GM18502 (cell line): ENCODE results near the gene FCMR.
"Not testable (repeated sequence)": the region's sequence is repeated elsewhere in the genome, so short reads cannot be mapped to it uniquely, and the experiment has no call there.

Experiments
- ATAC-seq: cut with Tn5 transposase; IDR thresholded peaks from one replicate; pipeline ENCODE4 v1.9.1; 2021; ENCODE audit warnings: mild to moderate bottlenecking; ENCODE audit not compliant: unreplicated experiment, poor library complexity

The FCMR gene

DNA sequence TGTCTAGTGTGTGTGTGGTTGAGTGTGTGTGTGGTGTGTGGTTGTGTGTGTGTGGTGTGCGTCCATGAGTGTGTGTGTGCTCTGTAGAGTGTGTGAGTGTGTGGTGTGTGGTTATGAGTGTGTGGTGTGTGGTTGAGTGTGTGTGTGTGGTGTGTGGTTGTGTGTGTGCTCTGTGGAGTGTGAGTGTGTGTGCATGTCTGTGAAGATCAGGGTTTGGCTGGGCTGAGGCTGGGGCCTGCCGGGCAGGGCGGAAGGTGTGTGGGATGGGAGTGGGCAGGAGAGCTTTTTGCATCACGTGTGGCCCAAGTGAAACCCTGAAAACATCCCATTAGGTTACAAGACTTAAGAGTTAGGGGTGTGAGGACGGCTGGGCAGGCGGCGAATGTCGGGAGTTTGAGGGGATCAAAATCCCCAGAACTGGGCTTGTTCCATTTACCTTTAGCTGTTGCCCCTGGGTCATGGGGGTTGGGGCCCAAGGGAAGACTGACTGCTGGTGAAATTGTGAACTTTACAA lies 2.9 kb upstream of the FCMR start:
- peak; percentile 27 for ATAC-seq

DNA sequence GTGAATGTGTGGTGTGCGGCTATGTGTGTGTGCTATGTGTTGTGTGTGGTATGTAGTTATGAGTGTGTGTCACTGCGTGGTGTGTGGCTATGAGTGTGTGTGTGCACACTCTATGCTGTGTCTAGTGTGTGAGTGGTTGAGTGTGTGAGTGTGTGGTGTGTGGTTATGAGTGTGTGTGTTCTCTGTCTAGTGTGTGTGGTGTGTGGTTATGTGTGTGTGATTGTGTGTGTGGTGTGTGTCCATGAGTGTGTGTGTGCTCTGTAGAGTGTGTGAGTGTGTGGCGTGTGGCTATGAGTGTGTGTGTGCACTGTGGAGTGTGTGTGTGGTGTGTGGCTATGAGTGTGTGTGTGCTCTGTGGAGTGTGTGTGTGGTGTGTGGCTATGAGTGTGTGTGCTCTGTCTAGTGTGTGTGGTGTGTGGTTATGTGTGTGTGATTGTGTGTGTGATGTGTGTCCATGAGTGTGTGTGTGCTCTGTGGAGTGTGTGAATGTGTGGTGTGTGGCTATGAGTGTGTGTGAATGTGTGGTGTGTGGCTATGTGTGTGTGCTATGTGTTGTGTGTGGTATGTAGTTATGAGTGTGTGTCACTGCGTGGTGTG lies 2.3 kb upstream of the FCMR start:
- ATAC-seq, result not testable (repeated sequence)

GRCh38 chr1:206923009-206923960 lies 1.5 kb upstream of the FCMR start:
- ATAC-seq, result peak; percentile 49

- ATAC-seq, result no peak
Measured at GRCh38 chr1:206922524-206922923, 783 bp upstream of the FCMR start.

DNA sequence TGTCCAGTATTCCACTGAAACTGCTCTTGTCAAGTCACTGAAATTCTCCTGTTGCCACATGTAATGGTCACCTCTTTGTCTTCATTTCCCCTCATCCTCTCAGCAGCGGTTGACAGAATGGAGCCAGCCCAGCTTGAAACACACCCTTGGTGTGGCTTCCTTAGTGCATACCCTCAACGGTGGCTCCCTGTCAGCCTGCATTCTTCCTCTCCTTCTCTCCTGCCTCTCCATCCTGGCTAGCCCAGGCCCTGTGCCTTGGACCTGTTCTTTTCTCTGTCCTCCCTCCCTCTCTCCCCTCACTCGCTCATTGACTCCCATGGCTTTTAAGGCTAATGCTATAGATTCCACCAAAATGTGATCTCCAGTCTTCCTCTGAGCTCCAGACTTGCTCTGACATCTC lies 3.7 kb downstream of the FCMR start:
- no peak for ATAC-seq

DNA sequence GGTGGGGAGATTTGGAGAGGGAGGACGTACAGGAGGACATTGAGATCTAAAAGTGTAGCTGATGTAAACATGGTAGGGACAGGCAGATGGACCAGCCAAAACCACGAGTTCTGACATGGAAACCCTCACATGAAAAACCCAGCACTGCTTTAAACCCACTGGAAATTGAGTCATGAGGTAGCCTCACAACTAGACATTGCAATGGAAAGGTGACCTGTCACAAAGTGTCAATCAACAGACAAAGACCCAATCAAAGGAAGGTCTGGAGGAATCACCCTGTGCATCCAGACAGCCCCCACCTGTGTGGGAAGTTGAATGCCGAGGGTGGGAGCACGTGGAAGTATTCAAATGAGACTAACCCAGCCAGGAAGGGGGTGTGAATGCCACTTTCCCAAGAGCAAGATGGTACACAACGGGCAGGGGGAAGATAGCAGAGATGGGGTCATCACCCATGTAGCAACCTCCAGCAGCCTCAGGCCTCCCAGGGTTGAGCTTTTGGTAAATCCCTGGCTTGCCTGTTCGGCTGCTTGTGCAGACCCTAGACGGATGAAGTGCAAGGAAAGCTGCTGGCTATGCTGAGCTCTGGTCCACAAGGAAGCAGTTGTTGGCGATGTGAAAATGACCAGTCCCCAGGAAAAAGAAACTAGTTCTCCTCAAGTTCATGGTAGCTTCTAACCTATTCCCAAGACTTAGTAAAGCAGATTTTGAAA lies 5.6 kb downstream of the FCMR start:
- ATAC-seq, result no peak

- ATAC-seq, result no peak
Measured at GRCh38 chr1:206915030-206915735, 6.6 kb downstream of the FCMR start.

GRCh38 chr1:206913766-206914537 lies 7.8 kb downstream of the FCMR start:
- ATAC-seq, result no peak

DNA sequence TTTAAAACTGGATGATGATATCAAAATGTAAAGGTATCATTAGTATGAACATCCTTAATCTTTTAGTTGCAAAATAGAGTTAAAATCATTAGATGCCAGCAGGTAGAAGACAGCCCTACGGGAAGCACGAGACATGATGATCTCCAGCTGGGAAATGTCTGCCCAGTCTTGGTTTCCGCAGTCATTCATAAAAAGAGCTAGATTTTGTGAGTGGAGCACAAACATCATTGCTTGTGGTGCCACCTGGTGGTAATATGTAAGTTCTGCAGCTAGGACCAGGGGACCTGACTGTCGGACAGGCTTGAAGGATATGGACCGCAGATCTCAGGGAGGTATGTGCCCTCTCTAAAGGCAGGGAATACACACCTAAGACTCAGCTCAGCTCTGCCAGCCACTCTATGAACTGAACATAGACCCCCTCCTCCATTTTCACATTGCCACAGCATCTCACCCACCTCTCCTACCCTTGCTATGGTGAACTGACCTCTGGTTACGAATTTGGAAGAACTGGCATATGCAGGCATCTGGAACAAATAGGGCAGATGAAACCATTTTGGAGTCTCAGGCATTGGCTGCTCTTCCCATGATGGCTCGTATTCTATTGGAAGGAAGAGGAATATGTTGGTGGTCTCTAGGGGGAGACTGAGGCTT lies 9.2 kb downstream of the FCMR start:
- ATAC-seq, result peak; percentile 64

GRCh38 chr1:206911064-206911663 lies 10.6 kb downstream of the FCMR start:
- ATAC-seq, result no peak

GRCh38 chr1:206909883-206910318 lies 11.8 kb downstream of the FCMR start:
- no peak for ATAC-seq

DNA sequence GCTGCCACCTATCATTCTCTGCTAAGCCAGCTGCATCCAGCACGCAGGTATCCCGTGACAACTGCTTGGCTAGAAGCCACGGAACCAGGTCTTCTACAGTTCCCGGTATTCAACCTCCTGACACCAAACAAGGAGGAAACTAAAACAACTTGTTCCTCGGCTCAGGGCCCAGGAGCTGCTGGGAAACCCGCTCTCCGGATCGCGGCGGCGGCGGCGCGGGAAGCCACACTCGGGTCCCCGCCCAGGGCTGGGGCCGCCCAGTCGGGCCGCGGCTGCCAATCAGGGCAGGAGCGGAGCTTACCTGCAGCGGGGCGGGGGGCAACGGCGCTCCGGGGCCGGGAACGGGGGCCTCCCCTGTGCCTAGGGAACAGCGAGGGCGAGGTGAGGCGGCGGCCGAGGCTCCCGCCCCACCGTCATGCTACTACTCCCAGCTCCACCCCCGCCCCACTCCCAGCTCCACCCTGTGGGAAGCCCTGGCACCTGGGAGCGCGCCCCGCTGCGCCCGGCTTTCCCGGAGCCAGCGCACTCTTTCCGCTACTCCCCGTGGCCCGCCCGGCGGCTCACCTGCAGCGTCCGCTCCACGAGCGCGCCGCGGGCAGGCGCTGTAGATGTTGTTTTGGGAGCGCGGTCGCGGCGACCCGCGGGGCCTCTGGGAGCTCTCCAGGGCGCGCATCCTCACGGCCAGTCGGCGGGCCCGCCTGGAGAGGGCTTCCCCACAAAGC lies 12.4 kb downstream of the FCMR start:
- no peak for ATAC-seq

GRCh38 chr1:206908038-206908437 lies 13.7 kb downstream of the FCMR start:
- no peak for ATAC-seq

DNA sequence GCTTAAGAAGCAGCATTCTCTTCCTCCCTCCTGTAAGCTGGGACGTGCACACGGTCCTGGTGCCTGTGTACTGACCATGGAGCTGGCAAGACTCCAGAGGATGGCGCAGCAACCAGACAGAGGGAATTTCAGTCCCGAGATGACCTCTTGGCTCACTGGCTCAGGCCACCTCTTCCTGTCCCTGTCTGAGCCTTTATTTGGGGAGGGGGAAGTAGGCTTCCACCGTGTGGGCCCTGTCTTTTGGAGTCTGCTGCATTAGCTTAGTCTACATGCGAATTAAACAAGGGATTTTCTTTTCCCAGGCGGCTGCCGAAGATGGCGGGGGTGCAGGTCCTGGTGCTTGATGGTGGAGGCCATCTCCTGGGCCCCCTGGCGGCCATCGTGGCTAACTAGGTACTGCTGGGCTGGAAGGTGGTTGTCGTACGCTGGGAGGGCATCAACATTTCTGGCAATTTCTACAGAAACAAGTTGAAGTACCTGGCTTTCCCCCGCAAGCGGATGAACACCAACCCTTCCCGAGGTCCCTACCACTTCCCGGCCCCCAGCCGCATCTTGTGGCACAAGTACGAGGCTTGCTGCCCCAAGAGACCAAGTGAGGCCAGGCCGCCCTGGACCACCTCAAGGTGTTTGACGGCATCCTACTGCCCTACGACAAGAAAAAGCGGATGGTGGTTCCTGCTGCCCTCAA lies 14.3 kb downstream of the FCMR start:
- ATAC-seq, result no peak

DNA sequence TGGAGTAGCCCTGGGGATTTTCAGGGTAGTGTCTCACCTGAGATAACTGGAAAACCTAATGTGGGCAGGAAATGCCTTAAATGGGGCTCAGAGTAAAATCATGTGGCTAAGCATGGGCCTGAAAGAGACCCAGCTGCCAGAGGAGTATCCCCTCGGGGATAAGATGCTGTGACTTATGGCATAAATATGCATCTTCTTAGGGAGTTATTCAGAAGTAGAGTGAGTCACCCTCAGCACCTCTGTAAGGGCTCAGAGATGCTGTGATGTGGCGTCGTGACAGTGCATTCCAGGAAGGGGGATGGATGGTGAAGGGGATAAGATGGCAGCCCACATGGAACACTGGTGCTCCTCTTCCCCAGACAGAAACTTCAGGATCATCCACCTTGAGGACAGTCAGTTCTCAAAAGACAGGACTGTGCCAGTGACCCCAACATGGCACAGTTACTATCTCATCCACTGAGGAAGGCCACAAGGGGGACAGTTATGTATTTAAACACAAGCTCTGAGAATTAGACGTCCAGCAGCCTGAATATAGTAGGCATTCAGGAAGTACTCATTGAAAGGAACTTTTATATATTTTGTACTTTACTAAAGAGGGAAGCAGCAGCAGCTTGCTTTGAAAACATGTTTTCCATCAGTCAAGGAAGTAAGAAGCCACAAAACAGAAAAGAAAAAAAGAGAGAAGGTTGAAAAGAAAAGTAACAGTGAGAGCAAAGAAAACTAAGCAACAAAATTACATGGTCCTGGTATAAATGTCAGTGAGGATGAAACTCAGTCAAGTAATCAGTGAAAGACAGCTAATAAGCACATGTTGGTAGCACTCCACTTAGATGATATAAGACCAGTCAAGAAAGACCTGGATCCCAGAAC lies 16.2 kb downstream of the FCMR start:
- peak; percentile 71 for ATAC-seq

- ATAC-seq, result no peak
Measured at GRCh38 chr1:206904423-206905142, 17.2 kb downstream of the FCMR start.
